BLaER1 treated with 17β-estradiol and CSF1 and Interleukin-3, amounts not matched to agents 10 nM and 100 nM (cell line): ENCODE data around the gene PAQR9.

Experiments used
- H3K27ac ChIP-seq, 11 experiments: shearing (Covaris generic); formaldehyde crosslinking; 2 replicates each; pipeline ENCODE4 v1.8.1; 2022
- H3K27me3 ChIP-seq, 11 experiments: shearing (Covaris generic); formaldehyde crosslinking; 2 replicates each; pipeline ENCODE4 v1.8.1; 2022
- H3K36me3 ChIP-seq, 11 experiments: shearing (Covaris generic); formaldehyde crosslinking; 2 replicates each; pipeline ENCODE4 v1.8.1; 2022
- H3K4me1 ChIP-seq, 10 experiments: shearing (Covaris generic); formaldehyde crosslinking; 2 replicates each; pipeline ENCODE4 v1.8.1; 2022
- H3K4me2 ChIP-seq, 11 experiments: shearing (Covaris generic); formaldehyde crosslinking; 2 replicates each; pipeline ENCODE4 v1.8.1; 2022
- H3K4me3 ChIP-seq, 10 experiments: shearing (Covaris generic); formaldehyde crosslinking; 2 replicates each; pipeline ENCODE4 v1.8.1; 2022
- H3K9ac ChIP-seq, 11 experiments: shearing (Covaris generic); formaldehyde crosslinking; 2 replicates each; pipeline ENCODE4 v1.8.1; 2022
- H3K9me3 ChIP-seq, 11 experiments: shearing (Covaris generic); formaldehyde crosslinking; replicated peaks in 1 of 11; 2 replicates each; pipeline ENCODE4 v1.8.1; 2022
- H4K20me1 ChIP-seq, 11 experiments: shearing (Covaris generic); formaldehyde crosslinking; 2 replicates each; pipeline ENCODE4 v1.8.1; 2022
- Cebpa-rat ChIP-seq, 11 experiments: shearing (Covaris generic); IDR thresholded peaks; 2 replicates each; pipeline ENCODE4 v1.8.1; 2022

Gene PAQR9

GRCh38 chr3:142975316-142975995 is 12.0 kb upstream of the PAQR9 start:
- TF ChIP-seq Cebpa-rat (IDR thresholded peaks at IDR 0.05) = no peak
- Histone ChIP-seq H3K27ac (no peak overlapping the region), H3K9ac (no peak overlapping the region), H3K4me1 (peaks cover 0 to 13% (median 2%) of the 10 kb centered on the region in 10 experiments; a peak in 14 of 20 replicates), H3K9me3 (no peaks in the 10 kb centered on the region), H4K20me1 (no peaks in the 10 kb centered on the region), H3K27me3 (no peaks in the 10 kb centered on the region), H3K36me3 (no peaks in the 10 kb centered on the region), H3K4me3 (no peak overlapping the region), H3K4me2 (no peak overlapping the region)

GRCh38 chr3:142973217-142974009 is 9.9 kb upstream of the PAQR9 start:
- no peak overlapping the region for H3K4me2 ChIP-seq
- no peaks in the 10 kb centered on the region for H3K9me3 ChIP-seq
- no peaks in the 10 kb centered on the region for H3K36me3 ChIP-seq
- H4K20me1 ChIP-seq = no peaks in the 10 kb centered on the region
- H3K4me3 ChIP-seq = no peak overlapping the region
- H3K4me1 ChIP-seq = peaks cover 0 to 11% (median 0%) of the 10 kb centered on the region in 10 experiments; a peak in 8 of 20 replicates
- H3K27me3 ChIP-seq = no peaks in the 10 kb centered on the region
- H3K27ac ChIP-seq = no peak overlapping the region
- H3K9ac ChIP-seq = no peak overlapping the region
- no peak for TF ChIP-seq Cebpa-rat (IDR thresholded peaks at IDR 0.05)

GRCh38 chr3:142972092-142972753 is 8.7 kb upstream of the PAQR9 start:
- no peak for TF ChIP-seq Cebpa-rat (IDR thresholded peaks at IDR 0.05)
- Histone ChIP-seq H3K9me3 (no peaks in the 10 kb centered on the region), H3K27ac (no peak overlapping the region), H3K4me2 (no peak overlapping the region), H3K4me1 (peaks cover 0 to 9% (median 0%) of the 10 kb centered on the region in 10 experiments; a peak in 8 of 20 replicates), H3K36me3 (no peaks in the 10 kb centered on the region), H3K27me3 (no peaks in the 10 kb centered on the region), H4K20me1 (no peaks in the 10 kb centered on the region), H3K4me3 (no peak overlapping the region), H3K9ac (no peak overlapping the region)

GRCh38 chr3:142971431-142971830 is 8.0 kb upstream of the PAQR9 start:
- no peaks in the 10 kb centered on the region for H3K9me3 ChIP-seq
- H3K9ac ChIP-seq = no peak overlapping the region
- no peaks in the 10 kb centered on the region for H3K36me3 ChIP-seq
- H3K27me3 ChIP-seq = peaks cover 0 to 1% (median 0%) of the 10 kb centered on the region in 11 experiments; a peak in 2 of 22 replicates
- peaks cover 0 to 1% (median 0%) of the 10 kb centered on the region in 10 experiments; a peak in 7 of 20 replicates for H3K4me1 ChIP-seq
- H3K4me3 ChIP-seq = no peak overlapping the region
- no peak for TF ChIP-seq Cebpa-rat (IDR thresholded peaks at IDR 0.05)
- no peaks in the 10 kb centered on the region for H4K20me1 ChIP-seq
- H3K27ac ChIP-seq = no peak overlapping the region
- no peak overlapping the region for H3K4me2 ChIP-seq

GRCh38 chr3:142968319-142969025 is 5.0 kb upstream of the PAQR9 start:
- H3K4me3 ChIP-seq = no peak overlapping the region
- no peaks in the 10 kb centered on the region for H4K20me1 ChIP-seq
- no peak for TF ChIP-seq Cebpa-rat (IDR thresholded peaks at IDR 0.05)
- H3K4me2 ChIP-seq = no peak overlapping the region
- peaks cover 21 to 30% (median 28%) of the 10 kb centered on the region in 11 experiments for H3K27me3 ChIP-seq
- no peaks in the 10 kb centered on the region for H3K9me3 ChIP-seq
- no peaks in the 10 kb centered on the region; a peak in 1 of 20 replicates for H3K4me1 ChIP-seq
- no peak overlapping the region for H3K9ac ChIP-seq
- no peak overlapping the region for H3K27ac ChIP-seq
- no peaks in the 10 kb centered on the region for H3K36me3 ChIP-seq

- TF ChIP-seq Cebpa-rat (IDR thresholded peaks at IDR 0.05) = no peak
Observed at GRCh38 chr3:142966808-142967207, 3.3 kb upstream of the PAQR9 start.

GRCh38 chr3:142965581-142965980 is 2.1 kb upstream of the PAQR9 start:
- no peak for TF ChIP-seq Cebpa-rat (IDR thresholded peaks at IDR 0.05)
- no peak overlapping the region for H3K27ac ChIP-seq

More at GRCh38 chr3:142966808-142967207, 3.3 kb upstream of the PAQR9 start:
- no peak overlapping the region for H3K4me2 ChIP-seq
- H3K4me3 ChIP-seq = no peak overlapping the region
- H3K27ac ChIP-seq = no peak overlapping the region
- peaks cover 0 to 11% (median 4%) of the 10 kb centered on the region in 11 experiments; a peak in 8 of 22 replicates for H3K9me3 ChIP-seq
- peaks cover 37 to 47% (median 45%) of the 10 kb centered on the region in 11 experiments for H3K27me3 ChIP-seq
- H3K36me3 ChIP-seq = no peaks in the 10 kb centered on the region
- no peak overlapping the region for H3K9ac ChIP-seq
- H4K20me1 ChIP-seq = no peaks in the 10 kb centered on the region
- peaks cover 0 to 5% (median 4%) of the 10 kb centered on the region in 10 experiments; a peak in 5 of 20 replicates for H3K4me1 ChIP-seq

GRCh38 chr3:142963234-142963515 is 299 bp downstream of the PAQR9 start:
- Histone ChIP-seq H3K27me3 (peaks cover 41 to 53% (median 50%) of the 10 kb centered on the region in 11 experiments), H3K9me3 (peaks cover 0 to 11% (median 4%) of the 10 kb centered on the region in 11 experiments; a peak in 8 of 22 replicates), H3K9ac (peak overlapping the region; percentile 48 to 76 (median 67); a peak in 20 of 22 replicates), H3K36me3 (no peaks in the 10 kb centered on the region), H3K4me2 (peak overlapping the region; percentile 90 to 99 (median 93)), H3K27ac (no peak overlapping the region), H3K4me3 (peak overlapping the region; percentile 61 to 77 (median 72)), H4K20me1 (no peaks in the 10 kb centered on the region), H3K4me1 (peaks cover 0 to 5% (median 4%) of the 10 kb centered on the region in 10 experiments; a peak in 5 of 20 replicates)
- no peak for TF ChIP-seq Cebpa-rat (IDR thresholded peaks at IDR 0.05)

More at GRCh38 chr3:142965581-142965980, 2.1 kb upstream of the PAQR9 start:
- Histone ChIP-seq H3K4me2 (no peak overlapping the region), H3K4me1 (peaks cover 0 to 5% (median 4%) of the 10 kb centered on the region in 10 experiments; a peak in 5 of 20 replicates), H3K4me3 (no peak overlapping the region), H3K9ac (no peak overlapping the region), H4K20me1 (no peaks in the 10 kb centered on the region), H3K27me3 (peaks cover 41 to 53% (median 50%) of the 10 kb centered on the region in 11 experiments), H3K9me3 (peaks cover 0 to 11% (median 4%) of the 10 kb centered on the region in 11 experiments; a peak in 8 of 22 replicates), H3K36me3 (no peaks in the 10 kb centered on the region)
